NK-92 treated with Interleukin-12 subunit alpha and Interleukin-12 subunit beta, amount 100 ng/mL, for 24 hours (cell line): ENCODE results near the gene CAMK1G.

ENCODE experiments used
- DNase-seq: peaks from one replicate; lab custom pipeline; 2025; lab: John Stamatoyannopoulos, UW

The CAMK1G gene

GRCh38 chr1:209565759-209566678 is 17.5 kb upstream of the CAMK1G start:
- DNase-seq, result peak; percentile 51

GRCh38 chr1:209567698-209568175 is 15.8 kb upstream of the CAMK1G start:
- DNase-seq, result no peak

- DNase-seq, result peak; percentile 35
These were observed 13.9 kb upstream of the CAMK1G start for GRCh38 chr1:209569455-209570207.

- no peak for DNase-seq
These were observed 12.8 kb upstream of the CAMK1G start for GRCh38 chr1:209570743-209571142.

GRCh38 chr1:209576392-209577197 is 6.9 kb upstream of the CAMK1G start:
- DNase-seq, result peak; percentile 44

GRCh38 chr1:209577346-209577745 is 6.2 kb upstream of the CAMK1G start:
- no peak for DNase-seq

GRCh38 chr1:209580577-209580976 is 2.9 kb upstream of the CAMK1G start:
- DNase-seq, result no peak

GRCh38 chr1:209584231-209584672 is 738 bp downstream of the CAMK1G start:
- no peak for DNase-seq

- DNase-seq, result no peak
These were observed 1.7 kb downstream of the CAMK1G start for GRCh38 chr1:209585197-209585596.

- no peak for DNase-seq
These were observed 2.2 kb downstream of the CAMK1G start for GRCh38 chr1:209585672-209586071.

GRCh38 chr1:209586221-209586740 is 2.8 kb downstream of the CAMK1G start:
- DNase-seq, result no peak

GRCh38 chr1:209587789-209588188 is 4.3 kb downstream of the CAMK1G start:
- DNase-seq, result no peak

GRCh38 chr1:209589440-209589839 is 5.9 kb downstream of the CAMK1G start:
- DNase-seq, result no peak

- no peak for DNase-seq
These were observed 6.3 kb downstream of the CAMK1G start for GRCh38 chr1:209589863-209590262.

GRCh38 chr1:209590405-209590804 is 6.9 kb downstream of the CAMK1G start:
- DNase-seq, result no peak

GRCh38 chr1:209593747-209594146 is 10.2 kb downstream of the CAMK1G start:
- DNase-seq, result no peak

GRCh38 chr1:209594440-209594839 is 10.9 kb downstream of the CAMK1G start:
- DNase-seq, result no peak

GRCh38 chr1:209595028-209595427 is 11.5 kb downstream of the CAMK1G start:
- no peak for DNase-seq

- no peak for DNase-seq
These were observed 12.2 kb downstream of the CAMK1G start for GRCh38 chr1:209595599-209596285.

GRCh38 chr1:209597499-209597898 is 14.0 kb downstream of the CAMK1G start:
- no peak for DNase-seq

GRCh38 chr1:209598227-209598626 is 14.7 kb downstream of the CAMK1G start:
- DNase-seq, result no peak
